GM12874 (cell line): Measurements from ENCODE around the gene THRB.

Experiments used
- CTCF ChIP-seq: IDR thresholded peaks from 2 replicates; pipeline ENCODE4 v1.5.1; 2011; ENCODE audit warnings: low read depth, mild to moderate bottlenecking, control low read depth, low read length, moderate library complexity; ENCODE audit not compliant: insufficient read depth

THRB gene

GRCh38 chr3:24529210-24529609 is 34.6 kb upstream of the THRB start:
- TF ChIP-seq CTCF: no peak

- TF ChIP-seq CTCF: no peak
Measured at GRCh38 chr3:24526640-24527212, 32.1 kb upstream of the THRB start.

- no peak for TF ChIP-seq CTCF
Measured at GRCh38 chr3:24525557-24525956, 30.9 kb upstream of the THRB start.

- no peak for TF ChIP-seq CTCF
Measured at GRCh38 chr3:24525022-24525421, 30.4 kb upstream of the THRB start.

GRCh38 chr3:24523988-24524727 is 29.5 kb upstream of the THRB start:
- TF ChIP-seq CTCF: no peak

GRCh38 chr3:24523215-24523614 is 28.6 kb upstream of the THRB start:
- TF ChIP-seq CTCF: no peak

GRCh38 chr3:24522146-24522579 is 27.5 kb upstream of the THRB start:
- TF ChIP-seq CTCF: no peak
